Suppressor macrophage treated with lipopolysaccharide for 4 hours (primary cell): Measurements from ENCODE around the gene NFATC2.

Experiments used
- DNase-seq: peaks from one replicate; pipeline ENCODE4 v3.0.0-alpha.2; 2020

NFATC2 gene

DNA sequence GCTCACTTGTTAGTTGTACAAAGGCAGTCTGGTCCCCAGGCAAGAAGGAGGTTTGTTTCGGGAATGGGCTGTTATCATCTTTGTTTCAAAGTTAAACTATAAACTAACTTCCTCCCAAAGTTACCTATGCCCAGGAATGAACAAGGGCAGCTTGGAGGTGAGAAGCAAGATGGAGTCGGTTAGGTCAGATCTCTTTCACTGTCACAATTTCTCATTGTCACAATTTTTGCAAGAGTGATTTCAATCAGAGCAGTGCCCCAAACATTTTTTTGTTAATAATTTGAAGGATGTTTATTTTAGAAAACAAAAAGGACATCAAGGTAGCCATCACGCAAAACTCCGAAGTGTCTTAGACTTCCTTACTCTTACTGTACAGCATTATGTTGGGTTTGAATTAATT is 170.8 kb downstream of the NFATC2 start:
- DNase-seq, result no peak

DNA sequence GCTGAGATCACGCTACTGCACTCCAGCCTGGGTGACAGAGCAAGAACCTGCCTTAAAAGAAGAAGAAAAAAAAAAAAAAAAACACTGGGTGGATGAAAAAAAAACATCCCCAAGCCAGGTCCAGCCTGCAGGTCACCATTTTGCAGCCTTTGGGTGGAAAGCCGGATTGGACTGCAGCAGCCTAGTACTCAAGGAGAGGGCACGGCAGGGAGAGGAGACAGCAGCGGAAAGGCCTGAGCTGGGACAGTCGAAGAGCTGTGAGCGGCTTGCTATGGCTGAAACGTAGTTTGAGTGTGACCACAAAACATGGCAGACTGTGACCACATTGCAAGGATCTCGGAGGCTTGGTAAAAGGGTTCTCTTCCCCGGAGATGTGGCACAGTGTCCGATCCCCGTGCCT is 173.0 kb downstream of the NFATC2 start:
- DNase-seq, result no peak

DNA sequence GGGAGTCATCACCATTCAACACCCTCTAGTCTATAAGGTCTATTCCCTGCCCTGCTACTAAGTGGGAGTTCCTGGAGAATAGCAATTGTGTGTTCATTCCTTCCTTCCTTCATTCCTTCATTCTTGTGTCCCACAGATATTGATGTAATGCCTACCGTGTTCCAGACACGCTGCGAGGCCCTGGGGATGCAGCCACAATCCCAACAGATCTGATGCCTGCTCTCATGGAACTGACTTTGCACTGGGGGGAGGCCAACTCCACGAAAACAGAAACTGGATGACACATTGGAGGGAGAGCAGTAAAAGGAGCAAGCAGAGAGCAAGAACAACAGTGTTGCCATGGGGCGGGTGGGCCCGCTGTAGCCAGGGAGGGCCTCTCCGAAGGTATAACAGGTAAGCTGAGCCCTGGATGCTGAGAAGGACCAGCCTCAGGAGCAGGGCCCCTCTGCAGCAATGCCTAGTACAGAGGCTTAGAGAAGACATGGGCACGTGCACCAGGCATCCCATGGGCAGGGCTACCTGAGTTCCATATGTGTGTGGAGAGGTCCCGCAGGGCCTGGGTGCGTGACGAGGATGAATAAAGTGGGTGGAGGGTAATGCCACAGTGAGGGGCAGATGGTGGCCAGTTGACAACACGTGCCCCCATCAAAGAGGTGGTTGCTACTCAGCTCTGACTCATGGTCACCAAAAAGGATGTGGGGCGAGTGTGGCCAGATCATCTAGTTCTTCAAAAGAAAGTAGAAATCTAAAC is 173.9 kb downstream of the NFATC2 start:
- no peak for DNase-seq

GRCh38 chr20:51366155-51366886 is 176.2 kb downstream of the NFATC2 start:
- no peak for DNase-seq

DNA sequence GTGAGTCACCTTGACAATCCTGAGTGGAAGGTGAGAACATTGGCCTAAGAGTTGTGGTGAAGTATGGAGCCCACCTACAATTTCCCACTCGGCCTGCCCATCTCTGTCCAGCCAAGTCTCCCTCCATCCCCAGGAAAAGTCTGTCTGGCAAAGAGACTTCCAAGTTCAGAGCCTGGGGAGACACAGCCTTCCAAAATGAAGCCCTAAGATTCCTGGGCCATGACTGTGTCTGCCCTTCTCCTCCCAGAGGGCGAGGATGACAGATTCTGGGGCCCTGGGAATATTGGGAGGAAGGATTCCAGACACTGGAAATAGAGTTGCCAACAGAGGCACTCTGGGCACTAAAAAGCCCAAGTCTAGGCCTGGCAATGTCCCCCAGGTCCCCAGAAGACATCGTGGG is 176.8 kb downstream of the NFATC2 start:
- no peak for DNase-seq

GRCh38 chr20:51363813-51364212 is 178.7 kb downstream of the NFATC2 start:
- no peak for DNase-seq

- no peak for DNase-seq
These were observed 179.1 kb downstream of the NFATC2 start for GRCh38 chr20:51363378-51363777.

DNA sequence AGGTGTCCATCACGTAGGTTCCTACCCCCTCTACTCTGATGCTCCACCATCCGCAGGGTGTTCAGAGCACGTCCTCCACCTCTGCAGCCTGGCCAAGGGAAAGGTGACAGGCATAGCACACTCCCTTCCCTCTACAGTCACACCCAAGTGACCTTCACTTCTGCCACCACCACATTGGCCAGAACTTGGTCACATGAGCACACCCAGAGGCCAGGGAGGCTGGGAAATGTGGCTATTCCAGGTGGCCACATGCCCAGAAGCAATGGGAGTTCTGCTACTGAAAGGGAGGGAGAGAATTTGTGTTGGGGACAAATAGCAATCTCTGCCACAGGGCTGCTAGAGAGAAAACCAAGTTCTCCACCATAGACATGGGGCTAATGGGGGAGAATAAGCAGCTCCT is 180.3 kb downstream of the NFATC2 start:
- DNase-seq, result no peak

DNA sequence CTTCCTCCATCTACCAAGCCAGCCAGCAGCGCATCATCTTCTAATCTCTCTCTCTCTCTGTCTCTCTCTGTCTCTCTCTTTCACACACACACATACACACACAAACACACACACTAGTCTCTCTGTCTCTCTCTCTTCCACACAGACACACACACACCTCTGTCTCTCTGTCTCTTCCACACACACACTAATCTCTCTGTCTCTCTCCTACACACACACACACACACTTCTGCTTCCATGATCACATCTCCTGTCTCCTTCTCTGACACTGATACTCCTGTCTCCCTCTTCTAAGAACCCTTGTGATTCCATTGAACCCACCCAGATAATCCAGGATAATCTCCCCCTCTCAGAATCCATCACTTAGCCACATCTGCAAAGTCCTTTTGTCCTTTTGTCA is 181.3 kb downstream of the NFATC2 start:
- no peak for DNase-seq

- DNase-seq, result no peak
These were observed 181.9 kb downstream of the NFATC2 start for GRCh38 chr20:51360451-51361201.

- DNase-seq, result no peak
These were observed 182.6 kb downstream of the NFATC2 start for GRCh38 chr20:51359947-51360346.

GRCh38 chr20:51359401-51359800 is 183.1 kb downstream of the NFATC2 start:
- no peak for DNase-seq

GRCh38 chr20:51358032-51358724 is 184.3 kb downstream of the NFATC2 start:
- DNase-seq, result no peak

GRCh38 chr20:51357543-51357942 is 185.0 kb downstream of the NFATC2 start:
- DNase-seq, result no peak

GRCh38 chr20:51356871-51357270 is 185.6 kb downstream of the NFATC2 start:
- no peak for DNase-seq

GRCh38 chr20:51354769-51355319 is 187.7 kb downstream of the NFATC2 start:
- no peak for DNase-seq

DNA sequence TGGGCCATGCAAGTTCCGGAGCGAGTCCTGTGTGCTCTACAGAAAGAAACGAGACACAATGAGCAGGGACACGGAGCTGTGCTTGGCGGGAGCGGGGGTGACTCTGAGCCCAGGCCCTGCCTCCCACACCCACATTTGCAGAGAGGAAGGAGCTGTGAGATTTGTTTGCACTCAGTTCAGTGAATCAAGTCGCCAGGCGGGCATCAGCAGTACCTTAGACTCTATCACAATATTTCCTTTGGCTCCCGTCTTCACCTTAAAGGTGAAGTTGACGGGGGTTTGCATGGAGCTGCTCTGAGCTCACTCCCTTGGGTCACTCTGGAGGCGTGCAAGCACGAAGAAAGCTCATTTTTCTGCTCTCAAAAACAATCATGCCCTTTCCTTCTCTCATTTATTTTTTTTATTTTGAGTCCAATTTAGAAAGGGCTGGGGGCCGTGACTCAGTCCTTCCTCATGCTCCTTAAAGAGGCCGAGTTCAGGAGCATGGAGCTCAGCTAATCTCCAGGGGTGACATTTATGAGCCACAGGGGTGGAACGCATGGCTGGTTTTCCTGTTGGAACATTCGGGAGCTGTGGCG is 188.2 kb downstream of the NFATC2 start:
- no peak for DNase-seq

- peak; percentile 23 for DNase-seq
These were observed 189.0 kb downstream of the NFATC2 start for GRCh38 chr20:51353491-51353890.

DNA sequence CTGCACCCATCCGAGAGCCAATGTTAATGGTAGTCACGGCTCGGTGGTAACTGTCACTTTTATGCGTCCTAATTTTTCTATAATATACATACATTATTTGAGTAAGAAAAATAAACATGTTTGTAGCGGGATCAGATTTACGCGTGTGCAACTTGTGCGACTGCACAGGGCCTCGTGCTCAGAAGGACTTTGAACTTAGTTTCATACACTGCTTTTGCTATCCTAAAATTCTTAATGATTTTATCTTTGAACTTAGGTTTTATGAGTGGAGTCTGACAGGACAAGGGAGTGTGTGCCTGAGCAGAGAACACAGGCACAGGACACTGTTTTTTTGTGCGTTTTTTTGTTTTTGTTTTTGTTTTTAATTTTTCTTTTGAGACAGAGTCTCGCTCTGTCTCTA is 189.7 kb downstream of the NFATC2 start:
- no peak for DNase-seq

GRCh38 chr20:51350941-51351631 is 191.4 kb downstream of the NFATC2 start:
- no peak for DNase-seq

- DNase-seq, result no peak
These were observed 193.6 kb downstream of the NFATC2 start for GRCh38 chr20:51348876-51349275.

DNA sequence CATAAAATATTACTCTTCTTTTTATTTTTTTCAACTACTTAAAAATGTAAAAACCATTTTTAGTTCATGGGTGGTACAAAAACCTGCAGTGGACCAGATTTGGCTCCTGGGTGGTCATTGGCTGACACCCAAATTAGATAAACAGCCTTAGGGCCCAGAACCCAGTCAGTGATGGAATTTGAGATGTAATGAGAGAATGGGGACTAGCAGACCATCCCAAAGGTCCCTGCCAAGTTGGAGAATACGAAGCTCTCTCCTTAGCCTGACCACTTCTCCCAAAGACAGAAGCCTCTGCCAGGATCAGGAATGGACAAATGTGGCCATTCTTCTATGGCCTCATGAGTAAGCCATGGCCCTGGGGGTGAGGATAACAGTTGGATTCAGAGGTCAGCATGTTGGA is 194.7 kb downstream of the NFATC2 start:
- DNase-seq, result no peak
